ENCODE data around the gene LAMA2. TPM values are rescaled to one million over a fixed set of nuclear protein-coding genes. Genes with fewer than 3 reads are reported as not detected.

The LAMA2 gene
- total RNA-seq, 4 donors from 2014 or later, result 61.5 to 154 (median 103) TPM

DNA sequence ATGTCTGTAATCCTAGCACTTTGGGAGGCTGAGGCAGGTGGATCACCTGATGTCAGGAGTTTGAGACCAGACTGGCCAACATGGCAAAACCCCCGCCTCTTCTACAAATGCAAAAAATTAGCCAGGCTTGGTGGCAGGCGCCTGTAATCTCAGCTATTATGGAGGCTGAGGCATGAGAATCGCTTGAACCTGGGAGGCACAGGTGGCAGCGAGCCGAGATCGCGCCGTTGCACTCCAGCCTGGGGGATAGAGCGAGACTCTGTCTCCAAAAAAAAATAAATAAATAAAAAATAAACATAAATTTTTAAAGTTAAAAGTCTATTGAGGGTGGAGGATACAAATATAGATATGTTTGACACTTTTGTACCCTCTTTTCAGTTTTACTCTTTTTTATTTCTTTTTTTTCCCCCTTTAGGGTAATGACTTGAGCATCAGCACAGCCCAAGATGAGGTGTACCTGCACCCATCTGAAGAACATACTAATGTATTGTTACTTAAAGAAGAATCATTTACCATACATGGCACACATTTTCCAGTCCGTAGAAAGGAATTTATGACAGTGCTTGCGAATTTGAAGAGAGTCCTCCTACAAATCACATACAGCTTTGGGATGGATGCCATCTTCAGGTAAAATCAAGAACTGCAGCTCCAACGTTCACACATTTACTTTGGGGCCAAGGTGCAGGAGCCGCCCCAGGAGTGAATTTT lies 368.9 kb downstream of the LAMA2 start:
- TF ChIP-seq, protein P1, sequence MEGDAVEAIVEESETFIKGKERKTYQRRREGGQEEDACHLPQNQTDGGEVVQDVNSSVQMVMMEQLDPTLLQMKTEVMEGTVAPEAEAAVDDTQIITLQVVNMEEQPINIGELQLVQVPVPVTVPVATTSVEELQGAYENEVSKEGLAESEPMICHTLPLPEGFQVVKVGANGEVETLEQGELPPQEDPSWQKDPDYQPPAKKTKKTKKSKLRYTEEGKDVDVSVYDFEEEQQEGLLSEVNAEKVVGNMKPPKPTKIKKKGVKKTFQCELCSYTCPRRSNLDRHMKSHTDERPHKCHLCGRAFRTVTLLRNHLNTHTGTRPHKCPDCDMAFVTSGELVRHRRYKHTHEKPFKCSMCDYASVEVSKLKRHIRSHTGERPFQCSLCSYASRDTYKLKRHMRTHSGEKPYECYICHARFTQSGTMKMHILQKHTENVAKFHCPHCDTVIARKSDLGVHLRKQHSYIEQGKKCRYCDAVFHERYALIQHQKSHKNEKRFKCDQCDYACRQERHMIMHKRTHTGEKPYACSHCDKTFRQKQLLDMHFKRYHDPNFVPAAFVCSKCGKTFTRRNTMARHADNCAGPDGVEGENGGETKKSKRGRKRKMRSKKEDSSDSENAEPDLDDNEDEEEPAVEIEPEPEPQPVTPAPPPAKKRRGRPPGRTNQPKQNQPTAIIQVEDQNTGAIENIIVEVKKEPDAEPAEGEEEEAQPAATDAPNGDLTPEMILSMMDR (IDR thresholded peaks at IDR 0.05), result peak; percentile 50 to 70 (median 60)
- TF ChIP-seq POLR2A (IDR thresholded peaks at IDR 0.05), result no peak
- Histone ChIP-seq H3K4me1 (no peaks in the 10 kb centered on the region), H3K9me3 (no peaks in the 10 kb centered on the region), H3K4me3 (no peak overlapping the region), H3K27me3 (no peaks in the 10 kb centered on the region), H3K27ac (no peak overlapping the region), H3K36me3 (no peaks in the 10 kb centered on the region)
- peak in 1 of 2 donors; percentile 28 for DNase-seq
- intact Hi-C loops (cut with DNase I; ENCODE audit: low total_unique reads), result no loop called here

DNA sequence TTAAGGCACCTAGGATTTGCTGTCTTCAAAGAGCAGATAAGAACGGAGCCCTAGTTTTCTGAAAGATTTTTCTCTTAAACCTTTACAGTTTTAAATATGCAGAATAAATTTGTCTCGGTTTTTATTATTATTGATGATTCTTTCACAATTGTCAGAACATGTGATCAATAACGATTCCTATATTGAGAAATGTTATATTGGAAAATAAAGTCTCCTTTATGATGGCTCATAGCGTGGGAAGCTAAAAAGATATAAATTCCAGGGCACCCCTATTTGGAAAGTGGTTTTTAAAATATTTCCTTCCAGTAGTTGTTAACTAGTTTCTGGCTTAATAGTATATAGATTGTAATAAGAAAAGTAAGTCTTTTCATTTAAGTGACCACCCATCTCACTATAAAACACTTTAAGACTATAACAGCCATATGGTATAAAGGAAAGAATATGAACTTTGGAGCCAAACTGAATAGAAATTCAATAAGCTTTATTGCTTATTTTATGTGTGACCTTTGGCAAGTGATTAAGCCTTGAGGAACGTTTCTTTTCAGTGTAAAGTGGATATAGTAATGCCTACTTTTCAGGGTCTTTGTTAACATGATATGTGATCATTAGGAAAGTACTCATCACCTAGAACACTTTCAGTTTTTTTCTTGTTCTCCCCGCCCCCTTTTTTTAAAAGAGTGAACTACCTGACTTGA lies 369.6 kb downstream of the LAMA2 start:
- Histone ChIP-seq H3K4me3 (no peak overlapping the region), H3K36me3 (no peaks in the 10 kb centered on the region), H3K4me1 (no peaks in the 10 kb centered on the region), H3K9me3 (no peaks in the 10 kb centered on the region), H3K27me3 (no peaks in the 10 kb centered on the region), H3K27ac (no peak overlapping the region)
- intact Hi-C loops (cut with DNase I; ENCODE audit: low total_unique reads), result no loop called here
- TF ChIP-seq, protein P1 (IDR thresholded peaks at IDR 0.05), result no peak
- no peak for TF ChIP-seq POLR2A (IDR thresholded peaks at IDR 0.05)
- no peak for DNase-seq

DNA sequence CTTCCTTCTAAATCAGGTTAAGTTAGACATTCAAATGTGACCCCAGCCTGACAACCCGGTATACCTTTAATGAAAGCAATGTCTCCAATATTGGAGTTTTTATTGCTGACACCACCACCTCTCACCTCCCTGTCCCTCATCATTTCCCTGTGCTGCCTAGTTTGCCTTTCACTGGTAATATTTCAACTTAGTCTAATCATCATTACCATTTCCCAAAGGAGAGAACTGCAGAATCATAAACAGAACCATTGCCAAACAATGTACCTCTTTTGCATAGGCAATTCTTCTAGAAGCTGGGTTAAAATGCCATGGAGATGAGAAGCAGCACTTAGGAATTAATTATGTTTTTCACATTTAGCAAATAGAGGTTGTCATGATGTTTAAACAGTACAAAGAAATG lies 370.3 kb downstream of the LAMA2 start:
- Histone ChIP-seq H3K27ac (no peak overlapping the region), H3K4me1 (no peaks in the 10 kb centered on the region), H3K4me3 (no peak overlapping the region), H3K27me3 (no peaks in the 10 kb centered on the region), H3K36me3 (no peaks in the 10 kb centered on the region), H3K9me3 (no peaks in the 10 kb centered on the region)
- no peak for TF ChIP-seq POLR2A (IDR thresholded peaks at IDR 0.05)
- TF ChIP-seq, protein P1 (IDR thresholded peaks at IDR 0.05), result no peak
- intact Hi-C loops (cut with DNase I; ENCODE audit: low total_unique reads), result no loop called here
- DNase-seq, result no peak

DNA sequence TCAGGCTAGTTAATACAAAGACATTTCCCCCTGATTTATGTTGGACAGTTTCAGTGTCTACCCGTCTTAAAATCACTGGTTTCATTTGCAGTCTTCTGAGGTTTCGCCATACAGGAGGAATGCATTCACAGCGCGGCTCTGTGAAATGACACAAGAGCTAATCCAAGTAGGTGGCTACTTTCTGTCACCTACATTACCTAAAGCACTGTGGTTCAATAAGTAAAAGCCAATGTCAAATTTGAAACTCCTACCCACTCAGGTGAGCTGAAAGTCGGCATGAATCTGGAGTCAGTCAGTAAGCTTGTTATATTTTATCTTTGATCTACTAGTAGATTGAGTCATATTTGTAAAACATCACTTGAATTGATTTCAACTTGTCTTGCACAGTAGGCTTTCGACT lies 370.8 kb downstream of the LAMA2 start:
- H3K27ac ChIP-seq, result no peak overlapping the region
- intact Hi-C loops (cut with DNase I; ENCODE audit: low total_unique reads), result no loop called here
- H3K36me3 ChIP-seq, result no peaks in the 10 kb centered on the region
- H3K9me3 ChIP-seq, result no peaks in the 10 kb centered on the region
- no peak for DNase-seq
- TF ChIP-seq, protein P1 (IDR thresholded peaks at IDR 0.05), result no peak
- no peak for TF ChIP-seq POLR2A (IDR thresholded peaks at IDR 0.05)
- no peaks in the 10 kb centered on the region for H3K27me3 ChIP-seq
- no peaks in the 10 kb centered on the region for H3K4me1 ChIP-seq
- H3K4me3 ChIP-seq, result no peak overlapping the region

DNA sequence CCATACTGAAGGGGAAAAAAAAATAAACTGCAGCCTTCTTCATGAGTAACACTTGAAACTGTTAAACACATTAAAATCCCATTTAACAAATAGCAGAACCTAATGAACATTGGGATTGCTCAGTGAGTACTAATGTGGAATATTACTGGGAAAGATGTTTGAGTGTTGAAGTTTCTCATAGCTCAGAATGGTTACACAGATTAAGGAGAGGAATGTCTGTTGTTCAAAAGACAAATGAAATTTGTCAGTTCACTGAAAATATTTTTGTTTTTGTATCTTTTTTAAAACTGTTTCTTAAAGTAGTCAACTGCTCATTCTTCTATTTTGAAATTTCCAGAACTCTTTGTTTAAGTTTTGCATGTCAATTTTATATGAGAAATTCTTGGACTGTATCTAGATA lies 374.3 kb downstream of the LAMA2 start:
- intact Hi-C loops (cut with DNase I; ENCODE audit: low total_unique reads), result no loop called here
- H3K27ac ChIP-seq, result no peak overlapping the region
- no peak overlapping the region for H3K4me3 ChIP-seq
- no peaks in the 10 kb centered on the region for H3K9me3 ChIP-seq
- no peak for TF ChIP-seq POLR2A (IDR thresholded peaks at IDR 0.05)
- TF ChIP-seq, protein P1 (IDR thresholded peaks at IDR 0.05), result no peak
- no peak for DNase-seq
- H3K4me1 ChIP-seq, result no peaks in the 10 kb centered on the region
- no peaks in the 10 kb centered on the region for H3K36me3 ChIP-seq
- no peaks in the 10 kb centered on the region for H3K27me3 ChIP-seq

Data from uterus (tissue), 4 donors.